HS-27A (cell line): Measurements from ENCODE around the gene SAMD4B.
"Not testable (repeated sequence)": the region's sequence is repeated elsewhere in the genome, so short reads cannot be mapped to it uniquely, and the experiment has no call there.

ENCODE experiments used
- DNase-seq: peaks from one replicate; pipeline ENCODE4 v3.0.0-alpha.2; 2012; ENCODE audit warnings: low read depth, missing footprints

The SAMD4B gene

GRCh38 chr19:39370735-39371134 is 28.5 kb downstream of the SAMD4B start:
- no peak for DNase-seq

- peak; percentile 69 for DNase-seq
These were observed 30.0 kb downstream of the SAMD4B start for GRCh38 chr19:39372047-39372802.

GRCh38 chr19:39372941-39373340 is 30.7 kb downstream of the SAMD4B start:
- no peak for DNase-seq

DNA sequence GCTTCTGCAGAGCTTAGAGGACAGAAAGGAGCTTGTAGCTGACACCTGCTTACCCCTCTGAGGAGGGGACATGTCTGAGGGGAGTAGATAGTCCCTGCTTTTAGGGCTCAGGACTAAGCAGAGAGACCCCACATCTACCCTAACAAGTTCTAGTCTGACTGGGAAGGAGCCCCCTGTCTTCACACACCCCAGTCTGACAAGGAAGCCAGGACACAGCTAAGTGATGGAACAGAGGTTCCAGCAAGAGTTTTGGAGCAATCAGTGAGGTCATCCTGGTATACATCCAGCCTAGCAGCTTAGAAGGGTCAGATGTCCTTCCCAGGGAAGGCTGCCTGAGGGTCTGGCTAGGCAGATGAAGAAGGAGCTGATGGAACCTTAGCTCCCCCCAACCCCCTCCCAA is 33.7 kb downstream of the SAMD4B start:
- no peak for DNase-seq

GRCh38 chr19:39377373-39378362 is 35.4 kb downstream of the SAMD4B start:
- DNase-seq = no peak

GRCh38 chr19:39379366-39379765 is 37.1 kb downstream of the SAMD4B start:
- not testable (repeated sequence) for DNase-seq

GRCh38 chr19:39379865-39380396 is 37.7 kb downstream of the SAMD4B start:
- no peak for DNase-seq

DNA sequence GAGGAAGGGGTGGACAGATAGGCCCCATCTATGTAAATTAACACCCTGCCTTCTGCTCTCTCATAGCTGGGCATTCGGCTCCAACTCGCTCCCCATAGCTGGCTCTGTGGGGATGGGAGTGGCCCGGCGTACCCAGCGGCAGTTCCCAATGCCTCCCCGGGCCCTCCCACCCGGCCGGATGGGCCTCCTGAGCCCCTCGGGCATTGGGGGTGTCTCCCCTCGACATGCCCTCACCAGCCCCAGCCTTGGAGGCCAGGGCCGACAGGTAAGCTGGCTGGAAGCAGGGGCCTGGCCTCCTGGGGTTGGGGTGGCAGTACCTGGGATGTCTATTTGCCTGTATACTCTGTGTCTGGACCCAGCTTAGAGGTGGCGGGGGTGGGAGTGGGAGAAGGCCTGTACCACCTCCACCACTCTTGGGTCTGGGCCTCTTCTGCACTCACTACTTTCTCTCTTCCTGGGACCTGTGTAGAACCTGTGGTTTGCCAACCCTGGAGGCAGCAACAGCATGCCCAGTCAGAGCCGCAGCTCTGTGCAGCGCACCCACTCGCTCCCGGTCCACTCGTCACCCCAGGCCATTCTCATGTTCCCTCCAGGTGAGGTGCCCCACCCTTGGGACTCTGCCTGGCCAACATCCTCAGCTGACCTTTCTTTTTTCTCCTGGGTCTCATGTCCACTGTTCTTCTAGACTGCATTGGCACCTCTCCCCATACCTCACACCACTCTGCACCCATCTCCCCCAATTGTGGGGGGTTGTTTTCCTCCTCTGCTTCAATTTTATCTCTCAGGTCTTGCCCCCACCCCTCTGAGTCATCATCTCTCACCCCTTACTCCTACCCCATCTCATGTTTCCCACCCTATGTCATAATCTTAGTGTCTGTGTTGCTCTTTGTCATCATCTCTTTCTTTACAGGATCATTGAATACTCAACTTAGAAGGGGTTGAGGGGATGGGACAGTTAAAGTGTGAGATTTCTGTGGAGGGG is 38.6 kb downstream of the SAMD4B start:
- DNase-seq = no peak

DNA sequence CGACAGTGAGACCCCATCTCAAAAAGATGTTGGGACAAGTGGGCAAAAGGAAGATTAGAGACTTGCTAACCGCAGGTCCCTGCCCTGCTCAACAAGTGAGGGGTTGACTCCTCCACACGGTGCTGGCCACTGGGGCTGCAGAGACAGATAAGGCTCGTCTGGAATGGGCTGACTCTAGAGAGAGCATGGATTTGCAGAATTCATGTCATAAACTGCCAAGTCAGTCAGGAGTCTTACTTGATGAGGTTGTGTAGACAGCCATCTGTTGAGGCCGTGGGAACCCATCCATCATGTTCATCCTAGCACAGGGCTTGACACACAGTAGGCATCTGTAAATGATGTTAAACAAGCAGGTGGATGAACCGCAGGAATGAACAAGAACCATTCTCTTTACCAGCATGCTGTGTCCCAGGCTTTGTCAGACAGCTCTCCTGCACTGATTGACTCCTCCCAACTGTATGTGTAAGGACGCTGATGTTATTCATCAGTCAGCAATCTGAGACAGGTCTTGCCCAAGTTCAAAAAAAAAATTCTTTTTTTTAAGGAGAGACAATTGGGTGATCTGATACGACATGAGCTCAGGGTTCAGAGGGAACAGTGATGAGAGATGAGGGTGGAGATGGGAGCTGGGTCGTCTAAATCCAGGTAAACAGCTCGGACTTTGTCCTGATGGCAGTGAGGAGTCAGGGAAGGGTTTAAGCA is 39.8 kb downstream of the SAMD4B start:
- no peak for DNase-seq

DNA sequence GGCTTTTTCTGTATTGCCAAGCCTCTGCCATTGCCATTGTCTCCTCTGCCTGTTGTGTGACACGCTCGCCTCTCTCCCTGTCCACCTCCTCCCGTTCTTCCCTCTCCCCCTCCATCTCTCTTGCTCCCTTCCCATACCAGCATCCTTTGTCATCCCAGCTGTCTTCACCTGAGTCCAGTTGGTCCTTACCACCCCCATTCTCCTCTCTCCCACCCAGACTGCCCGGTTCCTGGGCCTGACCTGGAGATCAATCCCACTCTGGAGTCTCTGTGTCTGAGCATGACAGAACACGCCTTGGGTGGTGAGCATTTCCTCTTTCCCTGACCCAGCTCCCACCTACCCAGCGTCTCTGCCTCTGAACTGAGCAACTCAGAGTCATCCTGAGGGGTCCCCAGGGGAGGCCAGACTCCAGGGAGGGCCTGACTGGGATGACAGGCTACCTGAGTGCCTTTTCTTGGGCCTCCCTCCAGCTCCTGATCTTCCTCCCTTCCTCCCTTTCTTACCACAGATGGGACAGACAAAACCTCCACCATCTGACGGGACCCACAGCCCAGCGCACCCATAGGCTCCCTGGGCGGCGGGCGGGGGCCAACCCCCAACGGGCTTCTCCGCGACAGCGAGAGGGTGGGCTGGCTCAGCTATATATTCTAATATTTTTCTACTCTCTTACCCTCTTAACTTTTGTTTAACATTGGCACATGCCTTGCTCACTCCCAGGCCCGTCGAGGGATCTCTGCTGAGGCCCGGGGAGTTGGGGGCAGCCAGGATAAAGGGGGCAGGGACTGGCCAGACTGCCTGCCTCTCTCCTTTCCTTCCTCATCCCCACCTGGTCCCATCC is 41.0 kb downstream of the SAMD4B start:
- DNase-seq = no peak

GRCh38 chr19:39384839-39385568 is 42.8 kb downstream of the SAMD4B start:
- DNase-seq = no peak

- no peak for DNase-seq
These were observed 43.6 kb downstream of the SAMD4B start for GRCh38 chr19:39385629-39386411.

DNA sequence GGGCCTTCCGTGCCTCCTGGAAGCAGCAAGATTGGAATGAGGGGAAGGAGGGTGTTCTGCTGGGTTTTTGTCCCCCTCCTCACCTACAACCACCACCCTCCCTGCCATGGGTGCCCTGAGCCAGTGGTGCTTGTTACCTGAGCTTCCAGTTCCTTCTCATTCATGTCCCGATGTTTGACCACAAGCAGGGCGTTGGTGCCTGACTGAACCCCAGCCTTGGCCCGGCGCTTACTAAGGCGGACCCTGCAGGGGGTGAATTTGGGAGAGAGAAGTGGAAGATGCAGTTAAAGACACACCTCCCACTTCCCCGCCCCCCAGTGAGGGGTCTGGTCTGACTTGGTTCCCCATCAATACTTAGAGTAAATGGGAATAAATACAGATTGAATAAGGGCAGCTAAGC is 44.3 kb downstream of the SAMD4B start:
- no peak for DNase-seq

DNA sequence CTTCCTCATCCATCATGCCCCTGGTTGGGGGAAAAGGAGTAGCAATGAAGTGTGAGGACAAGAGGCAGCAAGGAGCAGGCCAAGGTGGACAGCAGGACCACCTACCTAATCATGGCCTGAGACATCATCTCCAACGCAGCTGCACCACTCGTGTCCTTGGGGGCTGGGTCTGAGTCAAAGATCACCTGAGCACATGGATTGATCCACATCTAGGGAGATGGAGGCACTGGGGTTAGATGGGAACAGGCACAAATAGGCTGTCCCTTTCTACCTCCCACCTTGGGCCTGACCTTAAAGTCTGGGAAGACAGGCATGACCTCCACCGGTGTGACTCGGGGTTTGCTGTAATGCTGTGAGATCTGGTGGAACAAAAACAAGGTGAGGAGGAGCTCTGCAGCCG is 46.4 kb downstream of the SAMD4B start:
- DNase-seq = no peak

DNA sequence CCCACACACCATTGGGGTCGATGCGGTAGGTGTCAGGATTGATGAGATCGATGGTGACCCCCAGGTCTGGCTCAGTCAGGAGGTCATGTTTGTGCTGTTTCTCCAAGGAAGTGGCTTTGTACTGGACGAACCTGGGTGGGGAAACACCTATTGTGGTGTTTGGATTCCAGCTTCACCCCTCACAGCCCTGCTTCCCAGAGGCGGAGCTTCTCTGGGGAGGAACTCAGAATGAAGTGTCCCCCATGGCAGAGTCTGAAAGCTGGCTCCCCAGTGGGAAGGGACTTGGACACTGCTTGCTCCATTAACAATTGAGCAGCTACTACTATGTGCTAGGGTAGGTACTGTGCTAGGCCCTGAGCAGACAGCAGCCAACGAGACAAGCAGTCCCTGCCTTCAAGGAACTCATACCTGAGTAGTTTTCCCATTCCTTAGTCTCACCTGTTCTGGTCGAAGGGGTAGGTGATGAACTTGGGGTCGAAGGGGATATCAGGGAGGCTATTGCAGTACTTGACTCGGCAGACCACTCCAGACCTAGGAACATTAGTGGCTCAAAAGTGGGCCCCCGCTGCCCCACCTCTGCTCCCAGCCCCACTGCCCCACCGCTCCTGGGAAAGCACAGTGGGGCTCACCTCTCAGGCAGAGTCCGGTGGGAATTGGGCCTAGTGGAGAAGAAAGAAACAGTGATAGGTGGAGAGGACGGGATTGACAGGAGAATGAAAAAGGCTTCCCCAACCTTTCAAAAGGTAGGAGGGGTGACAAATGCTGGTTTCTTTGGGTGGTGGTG is 47.6 kb downstream of the SAMD4B start:
- DNase-seq = no peak

DNA sequence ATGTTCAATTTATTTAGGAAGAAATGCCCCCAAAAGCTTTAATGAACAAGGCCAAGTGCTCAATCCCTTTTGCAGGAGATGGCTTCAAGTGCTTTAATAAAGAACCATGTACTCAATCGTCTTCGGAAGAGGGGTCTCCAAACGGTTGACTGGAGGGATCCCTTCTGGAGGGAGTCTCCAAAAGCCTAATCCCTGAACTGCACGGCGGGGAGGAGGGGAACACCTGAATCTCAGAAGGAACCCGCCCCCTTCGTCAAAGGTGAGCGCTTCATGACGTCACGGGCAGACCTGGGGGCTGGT is 48.2 kb downstream of the SAMD4B start:
- no peak for DNase-seq

- DNase-seq = peak; percentile 100
These were observed 48.7 kb downstream of the SAMD4B start, which contains the start of the genes MED29 and PAF1 for GRCh38 chr19:39390751-39391437. Gene MED29 (plus strand): TSS chr19:39391378. CDS start chr19:39391423, 45 bp downstream. Gene PAF1 (minus strand): TSS chr19:39391106. CDS start chr19:39390864, 242 bp downstream.
